22Rv1 (cell line): Measurements from ENCODE around the gene MARCHF10.

Experiments
- H3K27ac ChIP-seq: fragments of 450-650 bp; 2 replicates; pipeline ENCODE4 v1.5.1; 2017
- ZFX ChIP-seq: fragments of 450-650 bp; IDR thresholded peaks from 2 replicates; pipeline ENCODE4 v1.6.1; 2017; ENCODE audit warnings: antibody characterized with exemption, borderline replicate concordance
- TF ChIP-seq, protein P1 (sequence below): fragments of 450-650 bp; IDR thresholded peaks from 2 replicates; pipeline ENCODE4 v1.5.1; 2017; ENCODE audit warnings: mild to moderate bottlenecking

The MARCHF10 gene

DNA sequence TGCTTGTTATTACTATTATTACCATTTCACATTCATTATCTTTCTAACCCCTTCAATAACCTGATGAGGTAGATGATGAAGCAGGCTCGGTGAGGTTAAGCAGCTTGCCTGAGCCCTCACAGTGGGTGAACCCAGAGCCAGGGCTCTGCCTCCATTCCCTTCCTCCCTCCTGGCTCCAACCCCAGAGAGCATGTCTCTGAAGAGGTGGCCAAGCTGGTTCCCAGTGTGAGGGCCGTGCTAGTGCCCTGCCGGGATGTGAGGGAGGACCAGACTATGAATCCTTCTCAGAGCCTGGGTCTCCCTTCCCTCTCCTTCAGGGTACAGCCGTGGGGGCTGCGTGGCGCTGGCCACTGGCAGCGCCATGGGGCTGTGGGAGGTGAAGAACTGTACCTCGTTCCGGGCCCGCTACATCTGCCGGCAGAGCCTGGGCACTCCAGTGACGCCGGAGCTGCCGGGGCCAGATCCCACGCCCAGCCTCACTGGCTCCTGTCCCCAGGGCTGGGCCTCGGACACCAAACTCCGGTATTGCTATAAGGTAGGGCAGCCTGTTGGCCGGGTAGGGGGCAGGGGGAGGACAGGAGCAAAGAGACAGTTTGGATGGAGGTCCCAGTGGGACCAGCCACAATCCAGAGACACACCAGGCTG, 131.0 kb downstream of the MARCHF10 start:
- no peak for TF ChIP-seq ZFX
- TF ChIP-seq, protein P1, sequence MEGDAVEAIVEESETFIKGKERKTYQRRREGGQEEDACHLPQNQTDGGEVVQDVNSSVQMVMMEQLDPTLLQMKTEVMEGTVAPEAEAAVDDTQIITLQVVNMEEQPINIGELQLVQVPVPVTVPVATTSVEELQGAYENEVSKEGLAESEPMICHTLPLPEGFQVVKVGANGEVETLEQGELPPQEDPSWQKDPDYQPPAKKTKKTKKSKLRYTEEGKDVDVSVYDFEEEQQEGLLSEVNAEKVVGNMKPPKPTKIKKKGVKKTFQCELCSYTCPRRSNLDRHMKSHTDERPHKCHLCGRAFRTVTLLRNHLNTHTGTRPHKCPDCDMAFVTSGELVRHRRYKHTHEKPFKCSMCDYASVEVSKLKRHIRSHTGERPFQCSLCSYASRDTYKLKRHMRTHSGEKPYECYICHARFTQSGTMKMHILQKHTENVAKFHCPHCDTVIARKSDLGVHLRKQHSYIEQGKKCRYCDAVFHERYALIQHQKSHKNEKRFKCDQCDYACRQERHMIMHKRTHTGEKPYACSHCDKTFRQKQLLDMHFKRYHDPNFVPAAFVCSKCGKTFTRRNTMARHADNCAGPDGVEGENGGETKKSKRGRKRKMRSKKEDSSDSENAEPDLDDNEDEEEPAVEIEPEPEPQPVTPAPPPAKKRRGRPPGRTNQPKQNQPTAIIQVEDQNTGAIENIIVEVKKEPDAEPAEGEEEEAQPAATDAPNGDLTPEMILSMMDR: no peak
- no peak overlapping the region for H3K27ac ChIP-seq

DNA sequence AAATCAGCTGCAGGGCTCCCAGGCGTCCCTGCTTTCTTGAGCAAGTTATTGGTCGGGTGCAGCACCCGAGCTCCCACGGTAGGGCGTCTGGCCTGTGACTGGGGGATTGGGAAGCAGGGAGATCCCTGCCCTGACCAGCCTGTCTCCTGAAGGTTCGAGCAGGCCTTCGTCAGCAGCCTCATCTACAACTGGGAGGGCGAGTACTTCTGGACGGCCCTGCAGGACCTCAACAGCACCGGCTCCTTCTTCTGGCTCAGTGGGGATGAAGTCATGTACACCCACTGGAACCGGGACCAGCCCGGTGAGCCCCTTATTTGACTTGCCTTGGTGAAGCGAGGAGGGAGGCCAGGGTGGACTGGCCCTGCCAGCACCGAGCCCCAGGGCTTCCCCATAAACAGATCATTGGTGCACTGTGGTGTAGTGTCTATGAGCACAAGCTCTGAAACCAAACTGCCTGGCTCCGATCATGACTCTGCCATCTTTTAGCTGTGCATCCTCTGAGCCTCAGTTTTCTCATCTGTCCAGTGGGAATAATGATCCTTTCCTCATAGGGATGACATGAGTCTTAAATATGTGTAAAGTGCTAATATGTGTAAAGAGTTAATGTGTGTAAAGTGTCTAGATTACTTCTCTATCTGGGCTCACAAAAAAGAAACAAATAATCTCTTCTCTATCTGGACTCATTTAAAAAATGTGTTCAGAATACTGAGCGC, 131.7 kb downstream of the MARCHF10 start:
- no peak for TF ChIP-seq ZFX
- TF ChIP-seq, protein P1: no peak
- H3K27ac ChIP-seq: no peak overlapping the region

DNA sequence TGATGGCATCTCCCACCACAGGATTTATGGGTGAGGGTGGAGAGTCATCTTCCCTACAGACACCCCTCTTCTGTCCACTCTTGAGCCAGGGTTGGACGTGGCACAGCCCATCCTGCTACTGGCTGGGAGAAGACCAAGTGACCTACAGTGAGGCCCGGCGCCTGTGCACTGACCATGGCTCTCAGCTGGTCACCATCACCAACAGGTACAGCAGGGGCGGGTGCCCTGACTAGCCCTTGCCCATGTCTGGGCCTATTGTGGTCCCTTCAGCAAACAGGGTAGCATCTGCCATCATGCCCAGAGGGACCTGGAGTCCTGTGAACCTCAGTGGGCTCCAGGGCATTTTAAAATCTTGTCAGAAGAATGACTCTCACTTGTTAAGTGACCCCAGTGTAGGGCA, 132.4 kb downstream of the MARCHF10 start:
- no peak overlapping the region for H3K27ac ChIP-seq
- TF ChIP-seq ZFX: no peak
- TF ChIP-seq, protein P1: no peak

DNA sequence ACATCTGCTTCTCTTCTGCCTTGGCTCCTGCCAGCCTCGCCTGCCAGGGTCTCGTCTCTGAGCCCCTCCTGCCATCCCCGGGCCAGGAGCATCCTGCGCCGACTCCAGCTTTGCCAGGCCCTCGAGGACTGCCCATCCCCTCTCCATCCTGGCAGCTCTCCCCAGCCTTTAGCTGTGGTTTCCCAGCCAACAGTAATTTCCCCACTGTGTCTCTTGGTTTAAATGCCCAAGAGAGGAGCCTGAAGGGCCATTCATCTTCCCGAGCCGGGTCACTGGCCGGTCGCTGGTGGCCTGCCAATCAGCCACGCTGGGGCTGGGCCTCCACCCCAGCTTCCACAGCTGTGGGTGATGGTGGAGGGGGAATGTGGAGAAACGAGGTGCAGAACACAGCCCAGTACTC, 132.9 kb downstream of the MARCHF10 start:
- no peak overlapping the region for H3K27ac ChIP-seq
- no peak for TF ChIP-seq ZFX
- TF ChIP-seq, protein P1: no peak

DNA sequence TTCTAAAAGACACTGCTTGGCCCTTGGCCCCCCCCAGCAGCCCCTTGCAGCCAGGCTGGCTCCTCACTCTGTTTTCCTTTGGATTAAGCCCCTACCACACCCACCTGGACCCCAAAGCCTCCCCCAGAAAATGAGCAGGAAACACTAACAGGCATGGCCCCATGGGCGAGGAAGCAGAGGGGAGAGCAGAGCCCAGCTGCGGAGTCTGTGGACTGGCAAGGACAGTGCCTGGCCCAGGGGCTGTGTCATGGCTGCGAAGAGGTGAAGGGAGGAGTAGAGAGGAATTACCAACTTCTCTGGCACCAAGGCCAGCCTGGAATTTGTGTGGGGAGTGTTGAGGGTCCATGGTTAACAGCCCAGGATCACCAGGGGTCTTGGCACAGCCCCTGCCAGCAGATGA, 133.3 kb downstream of the MARCHF10 start:
- TF ChIP-seq, protein P1: no peak
- no peak for TF ChIP-seq ZFX
- H3K27ac ChIP-seq: no peak overlapping the region

DNA sequence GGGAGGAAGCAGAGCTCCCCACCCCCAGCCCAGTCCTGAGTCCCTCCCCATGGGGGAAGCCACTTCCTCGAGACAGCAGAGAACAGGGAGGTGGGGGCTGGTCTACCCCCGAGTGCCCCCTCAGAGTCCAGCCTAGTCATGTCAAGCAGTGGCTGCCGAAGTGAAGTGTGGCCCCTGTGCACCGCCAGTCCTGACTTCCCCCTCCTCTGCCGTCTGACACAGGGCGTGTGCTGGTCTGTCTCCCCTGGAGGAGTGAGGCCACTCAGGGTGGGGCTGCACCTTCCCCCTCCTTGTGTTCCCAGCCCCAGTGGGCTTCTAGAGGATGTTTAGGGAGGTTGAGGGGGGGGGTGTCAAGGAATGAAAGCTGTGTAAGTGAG, 133.8 kb downstream of the MARCHF10 start:
- H3K27ac ChIP-seq: no peak overlapping the region

More for the DNA sequence above, 133.8 kb downstream of the MARCHF10 start:
- TF ChIP-seq, protein P1: no peak
- no peak for TF ChIP-seq ZFX
